GM10847 (cell line): ENCODE results near the gene TRIM7.

ENCODE experiments used
- POLR2A ChIP-seq: IDR thresholded peaks from 2 replicates; pipeline ENCODE4 v1.6.1; 2011; ENCODE audit not compliant: insufficient read length; ENCODE audit errors: extremely low read depth

The TRIM7 gene

GRCh38 chr5:181235689-181236366, 30.8 kb upstream of the TRIM7 start:
- TF ChIP-seq POLR2A = no peak

- no peak for TF ChIP-seq POLR2A
Measured at GRCh38 chr5:181235323-181235688, 30.3 kb upstream of the TRIM7 start.

- peak; percentile 20 for TF ChIP-seq POLR2A
Measured at GRCh38 chr5:181234455-181235306, 29.7 kb upstream of the TRIM7 start.

GRCh38 chr5:181233801-181234454, 28.9 kb upstream of the TRIM7 start:
- no peak for TF ChIP-seq POLR2A

GRCh38 chr5:181233088-181233800, 28.2 kb upstream of the TRIM7 start:
- no peak for TF ChIP-seq POLR2A

- TF ChIP-seq POLR2A = no peak
Measured at GRCh38 chr5:181232593-181232992, 27.6 kb upstream of the TRIM7 start.

GRCh38 chr5:181231432-181231831, 26.4 kb upstream of the TRIM7 start:
- no peak for TF ChIP-seq POLR2A

- no peak for TF ChIP-seq POLR2A
Measured at GRCh38 chr5:181230551-181230950, 25.6 kb upstream of the TRIM7 start.

- no peak for TF ChIP-seq POLR2A
Measured at GRCh38 chr5:181229996-181230395, 25.0 kb upstream of the TRIM7 start.

GRCh38 chr5:181224390-181225229, 19.6 kb upstream of the TRIM7 start:
- TF ChIP-seq POLR2A = no peak

GRCh38 chr5:181223729-181224389, 18.9 kb upstream of the TRIM7 start:
- TF ChIP-seq POLR2A = peak; percentile 51

- TF ChIP-seq POLR2A = peak; percentile 80
Measured at GRCh38 chr5:181223058-181223728, 18.2 kb upstream of the TRIM7 start, which contains the start of gene TRIM41. TRIM41 (plus strand) TSS chr5:181223281; CDS start chr5:181224000, 719 bp downstream.

- no peak for TF ChIP-seq POLR2A
Measured at GRCh38 chr5:181222630-181223057, 17.6 kb upstream of the TRIM7 start.

- TF ChIP-seq POLR2A = no peak
Measured at GRCh38 chr5:181221792-181222629, 17.0 kb upstream of the TRIM7 start.
